ENCODE measurements around the gene KIF25.

DNA sequence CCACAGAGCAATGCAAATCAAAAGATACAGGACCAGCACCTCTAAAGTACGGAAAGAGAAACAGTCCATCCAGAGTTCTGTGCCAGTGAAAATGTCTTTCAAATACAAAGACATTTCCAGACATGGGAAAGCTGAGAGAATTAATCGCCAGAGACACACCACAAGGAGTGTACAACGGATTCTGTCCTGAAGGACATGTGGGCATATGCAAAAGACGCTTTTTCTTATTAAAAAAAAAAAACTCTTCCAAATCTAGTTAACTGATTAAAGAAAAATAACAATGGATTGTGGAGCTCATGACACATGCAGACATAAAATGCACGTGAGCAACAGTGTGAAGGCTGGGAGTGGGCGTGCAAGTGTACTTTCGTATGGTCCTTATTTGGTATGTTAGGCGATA is 22.8 kb downstream of the KIF25 start:
- TF ChIP-seq, protein P1, sequence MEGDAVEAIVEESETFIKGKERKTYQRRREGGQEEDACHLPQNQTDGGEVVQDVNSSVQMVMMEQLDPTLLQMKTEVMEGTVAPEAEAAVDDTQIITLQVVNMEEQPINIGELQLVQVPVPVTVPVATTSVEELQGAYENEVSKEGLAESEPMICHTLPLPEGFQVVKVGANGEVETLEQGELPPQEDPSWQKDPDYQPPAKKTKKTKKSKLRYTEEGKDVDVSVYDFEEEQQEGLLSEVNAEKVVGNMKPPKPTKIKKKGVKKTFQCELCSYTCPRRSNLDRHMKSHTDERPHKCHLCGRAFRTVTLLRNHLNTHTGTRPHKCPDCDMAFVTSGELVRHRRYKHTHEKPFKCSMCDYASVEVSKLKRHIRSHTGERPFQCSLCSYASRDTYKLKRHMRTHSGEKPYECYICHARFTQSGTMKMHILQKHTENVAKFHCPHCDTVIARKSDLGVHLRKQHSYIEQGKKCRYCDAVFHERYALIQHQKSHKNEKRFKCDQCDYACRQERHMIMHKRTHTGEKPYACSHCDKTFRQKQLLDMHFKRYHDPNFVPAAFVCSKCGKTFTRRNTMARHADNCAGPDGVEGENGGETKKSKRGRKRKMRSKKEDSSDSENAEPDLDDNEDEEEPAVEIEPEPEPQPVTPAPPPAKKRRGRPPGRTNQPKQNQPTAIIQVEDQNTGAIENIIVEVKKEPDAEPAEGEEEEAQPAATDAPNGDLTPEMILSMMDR (IDR thresholded peaks at IDR 0.05; ENCODE audit: low read depth, low read length) = no peak
- no peak for TF ChIP-seq POLR2A (IDR thresholded peaks at IDR 0.05; ENCODE audit: extremely low read depth, insufficient read length)
- no peak for TF ChIP-seq MYC (IDR thresholded peaks at IDR 0.05; ENCODE audit: low read depth, low read length)
- TF ChIP-seq MAX (IDR thresholded peaks at IDR 0.05; ENCODE audit: low read depth, low read length) = no peak
